Measurements from ENCODE around the gene PCP4L1. TPM values are rescaled to one million over a fixed set of nuclear protein-coding genes. Genes with fewer than 3 reads are reported as not detected.
"Not testable (repeated sequence)": the region's sequence is repeated elsewhere in the genome, so short reads cannot be mapped to it uniquely, and the experiment has no call there.

The PCP4L1 gene
- total RNA-seq, 1 donor from 2014 or later = not detected

DNA sequence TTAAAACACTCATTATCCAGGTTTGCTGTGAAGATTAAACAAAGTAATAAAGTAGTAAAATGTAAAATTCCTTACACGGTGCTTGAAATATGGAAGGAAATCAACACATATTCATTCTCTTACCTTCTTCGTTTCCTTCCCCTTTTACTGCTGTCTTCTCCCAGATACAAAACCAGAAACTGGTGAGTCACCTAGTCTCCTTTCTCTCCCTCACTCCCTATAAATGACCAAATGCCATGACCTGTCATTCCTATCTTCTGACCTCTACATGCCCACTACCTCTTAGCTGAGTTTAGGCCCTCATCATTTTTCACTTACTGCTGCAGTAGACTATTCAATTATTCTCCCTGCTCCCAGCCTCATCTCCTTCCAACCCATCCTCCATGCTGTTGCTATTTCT is 16.2 kb upstream of the PCP4L1 start:
- intact Hi-C loops (cut with micrococcal nuclease) = no loop called here
- H3K9me3 ChIP-seq (replicated peaks) = no peaks in the 10 kb centered on the region
- TF ChIP-seq, protein P1, sequence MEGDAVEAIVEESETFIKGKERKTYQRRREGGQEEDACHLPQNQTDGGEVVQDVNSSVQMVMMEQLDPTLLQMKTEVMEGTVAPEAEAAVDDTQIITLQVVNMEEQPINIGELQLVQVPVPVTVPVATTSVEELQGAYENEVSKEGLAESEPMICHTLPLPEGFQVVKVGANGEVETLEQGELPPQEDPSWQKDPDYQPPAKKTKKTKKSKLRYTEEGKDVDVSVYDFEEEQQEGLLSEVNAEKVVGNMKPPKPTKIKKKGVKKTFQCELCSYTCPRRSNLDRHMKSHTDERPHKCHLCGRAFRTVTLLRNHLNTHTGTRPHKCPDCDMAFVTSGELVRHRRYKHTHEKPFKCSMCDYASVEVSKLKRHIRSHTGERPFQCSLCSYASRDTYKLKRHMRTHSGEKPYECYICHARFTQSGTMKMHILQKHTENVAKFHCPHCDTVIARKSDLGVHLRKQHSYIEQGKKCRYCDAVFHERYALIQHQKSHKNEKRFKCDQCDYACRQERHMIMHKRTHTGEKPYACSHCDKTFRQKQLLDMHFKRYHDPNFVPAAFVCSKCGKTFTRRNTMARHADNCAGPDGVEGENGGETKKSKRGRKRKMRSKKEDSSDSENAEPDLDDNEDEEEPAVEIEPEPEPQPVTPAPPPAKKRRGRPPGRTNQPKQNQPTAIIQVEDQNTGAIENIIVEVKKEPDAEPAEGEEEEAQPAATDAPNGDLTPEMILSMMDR (IDR thresholded peaks at IDR 0.05; ENCODE audit: borderline replicate concordance) = no peak

DNA sequence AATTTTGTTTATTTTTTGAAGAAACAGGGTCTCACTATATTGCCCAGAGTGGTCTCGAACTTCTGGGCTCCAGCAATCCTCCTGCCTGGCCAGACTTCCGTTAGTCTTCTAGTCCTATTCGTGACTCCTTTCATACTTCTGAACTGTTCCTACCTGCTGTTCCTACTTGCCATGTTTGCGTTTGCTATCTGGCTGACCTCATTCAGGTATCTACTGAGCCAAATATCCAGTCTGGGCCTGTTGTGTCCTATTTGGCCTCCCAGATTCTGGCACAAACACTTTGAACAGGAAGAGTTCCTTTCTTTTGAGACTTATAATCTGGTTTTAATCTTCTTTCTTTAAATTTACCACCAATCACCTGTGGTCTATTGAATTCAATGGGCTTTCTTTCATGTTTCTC is 13.7 kb upstream of the PCP4L1 start:
- no peaks in the 10 kb centered on the region for H3K27me3 ChIP-seq (ENCODE audit: low read depth)
- no peaks in the 10 kb centered on the region for H3K9me3 ChIP-seq (replicated peaks)
- H3K4me1 ChIP-seq = no peaks in the 10 kb centered on the region
- no peaks in the 10 kb centered on the region for H3K36me3 ChIP-seq
- intact Hi-C loops (cut with micrococcal nuclease) = no loop called here
- H3K27ac ChIP-seq (replicated peaks) = no peak overlapping the region
- H3K4me3 ChIP-seq = no peak overlapping the region
- TF ChIP-seq, protein P1 (IDR thresholded peaks at IDR 0.05; ENCODE audit: borderline replicate concordance) = no peak
- no peak for DNase-seq

More for the DNA sequence above, 16.2 kb upstream of the PCP4L1 start:
- Histone ChIP-seq H3K36me3 (no peaks in the 10 kb centered on the region), H3K4me1 (no peaks in the 10 kb centered on the region), H3K4me3 (no peak overlapping the region), H3K27me3 (ENCODE audit: low read depth) (no peaks in the 10 kb centered on the region), H3K27ac (replicated peaks) (no peak overlapping the region)
- DNase-seq = no peak

DNA sequence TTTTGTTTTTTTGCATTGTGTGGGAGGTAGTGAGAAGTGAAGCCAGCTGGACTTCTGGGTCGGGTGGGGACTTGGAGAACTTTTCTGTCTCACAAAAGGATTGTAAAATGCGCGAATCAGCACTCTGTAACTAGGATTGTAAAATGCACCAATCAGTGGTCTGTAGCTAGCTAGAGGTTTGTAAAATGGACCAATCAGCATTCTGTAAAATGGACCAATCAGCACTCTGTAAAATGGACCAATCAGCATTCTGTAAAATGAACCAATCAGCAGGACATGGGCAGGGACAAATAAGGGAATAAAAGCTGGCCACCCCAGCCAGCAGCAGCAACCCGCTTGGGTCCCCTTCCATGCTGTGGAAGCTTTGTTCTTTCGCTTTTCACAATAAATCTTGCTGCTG is 8.4 kb upstream of the PCP4L1 start:
- H3K4me3 ChIP-seq; H3K36me3 ChIP-seq; H3K27ac ChIP-seq (replicated peaks); H3K4me1 ChIP-seq; intact Hi-C loops (cut with micrococcal nuclease); DNase-seq; H3K27me3 ChIP-seq (ENCODE audit: low read depth): not testable (repeated sequence)
- peaks cover 16% of the 10 kb centered on the region for H3K9me3 ChIP-seq (replicated peaks)

DNA sequence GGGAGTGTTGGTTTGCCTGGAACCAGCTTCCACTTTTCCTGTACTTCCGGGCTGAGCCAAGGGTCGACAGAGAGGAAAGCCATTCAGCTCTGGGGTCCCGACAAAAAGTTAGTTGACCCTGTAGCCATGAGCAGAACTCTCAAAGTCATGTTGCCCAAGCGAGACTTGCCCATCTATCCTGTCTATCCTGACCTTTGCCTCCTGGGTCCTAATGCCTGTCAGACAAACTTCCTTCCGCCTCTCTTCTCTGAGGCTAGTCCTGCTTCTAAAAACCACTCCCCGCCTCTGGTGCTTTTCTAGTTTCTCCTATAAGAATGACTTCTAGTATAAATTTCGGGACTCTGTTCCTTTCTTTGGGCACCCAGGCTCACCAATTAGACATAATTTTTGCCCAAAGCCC is 7.7 kb upstream of the PCP4L1 start:
- intact Hi-C loops (cut with micrococcal nuclease) = no loop called here
- Histone ChIP-seq H3K9me3 (replicated peaks) (peaks cover 16% of the 10 kb centered on the region), H3K27ac (replicated peaks) (no peak overlapping the region), H3K36me3 (no peaks in the 10 kb centered on the region), H3K27me3 (ENCODE audit: low read depth) (no peaks in the 10 kb centered on the region), H3K4me3 (no peak overlapping the region), H3K4me1 (no peaks in the 10 kb centered on the region)
- TF ChIP-seq, protein P1 (IDR thresholded peaks at IDR 0.05; ENCODE audit: borderline replicate concordance) = no peak
- DNase-seq = no peak

DNA sequence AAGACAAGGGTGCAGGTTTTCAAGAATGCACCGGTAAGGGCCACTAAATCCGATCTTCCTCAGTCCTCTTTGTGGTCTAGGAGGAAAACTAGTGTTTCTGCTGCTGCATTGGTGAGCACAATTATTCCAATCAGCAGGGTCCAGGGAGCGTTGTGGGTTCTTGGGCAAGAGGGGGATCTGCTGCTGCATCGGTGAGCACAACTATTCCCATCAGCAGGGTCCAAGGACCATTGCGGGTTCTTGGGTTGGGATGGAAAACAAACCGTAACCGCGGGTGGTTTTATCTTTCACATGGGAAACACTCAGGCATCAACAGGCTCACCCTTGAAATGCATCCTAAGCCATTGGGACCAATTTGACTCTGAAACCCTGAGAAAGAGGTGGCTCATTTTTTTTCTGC is 7.0 kb upstream of the PCP4L1 start:
- H3K4me1 ChIP-seq = no peaks in the 10 kb centered on the region
- no peak overlapping the region for H3K4me3 ChIP-seq
- intact Hi-C loops (cut with micrococcal nuclease) = no loop called here
- peaks cover 23% of the 10 kb centered on the region for H3K9me3 ChIP-seq (replicated peaks)
- TF ChIP-seq, protein P1 (IDR thresholded peaks at IDR 0.05; ENCODE audit: borderline replicate concordance) = no peak
- DNase-seq = no peak
- peaks cover 7% of the 10 kb centered on the region for H3K27me3 ChIP-seq (ENCODE audit: low read depth)
- no peak overlapping the region for H3K27ac ChIP-seq (replicated peaks)
- no peaks in the 10 kb centered on the region for H3K36me3 ChIP-seq

DNA sequence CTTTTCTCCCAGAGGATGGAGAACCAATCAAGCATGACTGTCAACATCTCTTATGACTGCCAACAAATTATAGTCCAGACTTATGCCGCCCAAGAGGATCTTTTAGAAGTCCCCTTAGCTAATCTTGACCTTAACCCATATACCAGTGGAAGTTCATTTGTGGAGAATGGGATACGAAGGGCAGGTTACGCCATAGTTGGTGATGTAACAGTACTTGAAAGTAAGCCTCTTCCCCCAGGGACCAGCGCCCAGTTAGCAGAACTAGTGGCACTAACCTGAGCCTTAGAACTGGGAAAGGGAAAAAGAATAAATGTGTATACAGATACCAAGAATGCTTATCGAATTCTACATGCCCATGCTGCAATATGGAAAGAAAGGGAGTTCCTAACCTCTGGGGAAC is 3.2 kb upstream of the PCP4L1 start:
- DNase-seq; H3K4me3 ChIP-seq; H3K4me1 ChIP-seq; H3K27ac ChIP-seq (replicated peaks); intact Hi-C loops (cut with micrococcal nuclease); H3K36me3 ChIP-seq: not testable (repeated sequence)
- Histone ChIP-seq H3K27me3 (ENCODE audit: low read depth) (peaks cover 43% of the 10 kb centered on the region), H3K9me3 (replicated peaks) (peaks cover 33% of the 10 kb centered on the region)

DNA sequence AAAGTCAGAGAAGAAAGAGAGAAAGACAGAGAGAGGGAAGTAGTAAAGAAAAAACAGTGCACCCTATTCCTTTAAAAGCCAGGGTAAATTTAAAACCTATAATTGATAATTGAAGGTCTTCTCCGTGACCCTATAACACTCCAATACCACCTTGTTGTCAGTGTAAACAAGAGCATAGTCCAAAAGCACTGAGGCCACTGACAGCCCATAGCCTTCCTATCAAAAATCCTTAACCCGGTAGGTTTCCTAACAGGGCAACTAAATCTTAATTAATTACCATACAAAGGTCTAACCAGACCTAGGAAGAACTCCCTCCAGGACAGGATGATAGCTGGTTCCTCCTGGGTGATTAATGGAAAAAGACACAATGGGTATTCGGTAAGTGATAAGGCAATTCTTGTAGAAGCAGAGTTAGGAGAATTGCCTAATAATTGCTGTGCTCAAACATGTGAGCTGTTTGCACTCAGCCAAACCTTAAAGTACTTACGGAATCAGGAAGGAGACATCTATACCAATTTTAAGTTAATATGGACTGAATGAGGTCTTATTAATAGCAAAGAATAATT is 2.5 kb upstream of the PCP4L1 start:
- H3K4me1 ChIP-seq; H3K27ac ChIP-seq (replicated peaks); H3K4me3 ChIP-seq; DNase-seq; H3K36me3 ChIP-seq; intact Hi-C loops (cut with micrococcal nuclease): not testable (repeated sequence)
- Histone ChIP-seq H3K27me3 (ENCODE audit: low read depth) (peaks cover 50% of the 10 kb centered on the region), H3K9me3 (replicated peaks) (peaks cover 25% of the 10 kb centered on the region)

DNA sequence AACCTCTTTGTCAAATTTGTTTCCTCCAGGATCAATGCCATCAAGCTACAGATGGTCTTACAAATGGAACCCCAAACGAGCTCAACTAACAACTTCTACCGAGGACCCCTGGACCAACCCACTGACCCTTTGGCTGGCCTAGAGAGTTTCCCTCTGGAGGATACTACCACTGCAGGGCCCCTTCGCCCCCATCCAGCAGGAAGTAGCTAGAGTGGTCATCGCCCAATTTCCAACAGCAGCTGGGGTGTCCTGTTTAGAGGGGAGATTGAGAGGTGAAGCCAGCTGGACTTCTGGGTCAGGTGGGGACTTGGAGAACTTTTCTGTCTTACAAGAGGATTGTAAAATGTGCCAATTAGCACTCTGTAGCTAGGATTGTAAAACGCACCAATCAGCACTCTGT is 1.4 kb upstream of the PCP4L1 start:
- H3K27ac ChIP-seq (replicated peaks); H3K4me1 ChIP-seq; intact Hi-C loops (cut with micrococcal nuclease); H3K36me3 ChIP-seq; DNase-seq; H3K4me3 ChIP-seq: not testable (repeated sequence)
- H3K27me3 ChIP-seq (ENCODE audit: low read depth) = peaks cover 60% of the 10 kb centered on the region
- H3K9me3 ChIP-seq (replicated peaks) = peaks cover 20% of the 10 kb centered on the region

All from left ventricle myocardium inferior (tissue), 1 donor.